Retina (tissue), 1 donor: ENCODE data around the gene TTC32.
"Not testable (repeated sequence)": the region's sequence is repeated elsewhere in the genome, so short reads cannot be mapped to it uniquely, and the experiment has no call there.

Experiments used
- DNase-seq: peaks from one replicate; pipeline ENCODE4 v3.0.0-alpha.2; 2016

Gene TTC32

GRCh38 chr2:19901442-19902215 is at the start of gene TTC32:
Gene TTC32 (minus strand): TSS chr2:19901983. CDS start chr2:19901854, 129 bp downstream.
- peak; percentile 99 for DNase-seq

- no peak for DNase-seq
Measured at GRCh38 chr2:19949071-19949470, 47.3 kb upstream of the TTC32 start.

- no peak for DNase-seq
Measured at GRCh38 chr2:19947184-19947940, 45.6 kb upstream of the TTC32 start.

GRCh38 chr2:19944205-19944845 is 42.5 kb upstream of the TTC32 start:
- no peak for DNase-seq

GRCh38 chr2:19943189-19943588 is 41.4 kb upstream of the TTC32 start:
- DNase-seq, result no peak

- no peak for DNase-seq
Measured at GRCh38 chr2:19942199-19942598, 40.4 kb upstream of the TTC32 start.

- DNase-seq, result no peak
Measured at GRCh38 chr2:19937004-19937403, 35.2 kb upstream of the TTC32 start.

- no peak for DNase-seq
Measured at GRCh38 chr2:19936203-19936602, 34.4 kb upstream of the TTC32 start.

- no peak for DNase-seq
Measured at GRCh38 chr2:19933351-19933981, 31.7 kb upstream of the TTC32 start.

- no peak for DNase-seq
Measured at GRCh38 chr2:19932928-19933327, 31.1 kb upstream of the TTC32 start.

- DNase-seq, result no peak
Measured at GRCh38 chr2:19929226-19929625, 27.4 kb upstream of the TTC32 start.

GRCh38 chr2:19927816-19928215 is 26.0 kb upstream of the TTC32 start:
- DNase-seq, result not testable (repeated sequence)

- DNase-seq, result not testable (repeated sequence)
Measured at GRCh38 chr2:19924526-19924925, 22.7 kb upstream of the TTC32 start.

GRCh38 chr2:19922188-19922587 is 20.4 kb upstream of the TTC32 start:
- DNase-seq, result not testable (repeated sequence)

GRCh38 chr2:19916385-19916950 is 14.7 kb upstream of the TTC32 start:
- no peak for DNase-seq

- no peak for DNase-seq
Measured at GRCh38 chr2:19914266-19914975, 12.6 kb upstream of the TTC32 start.

- DNase-seq, result no peak
Measured at GRCh38 chr2:19911808-19912509, 10.2 kb upstream of the TTC32 start.

GRCh38 chr2:19902216-19902740 is 495 bp upstream of the TTC32 start:
- DNase-seq, result no peak

GRCh38 chr2:19900931-19901441 is 797 bp downstream of the TTC32 start:
- DNase-seq, result no peak

- no peak for DNase-seq
Measured at GRCh38 chr2:19899985-19900930, 1.5 kb downstream of the TTC32 start.
